Measurements from ENCODE around the gene SLC29A4.
"Not testable (repeated sequence)": the region's sequence is repeated elsewhere in the genome, so short reads cannot be mapped to it uniquely, and the experiment has no call there.

SLC29A4 gene

GRCh38 chr7:5323800-5324781, 41.3 kb downstream of the SLC29A4 start:
- DNase-seq (ENCODE audit: low read depth, low spot score): not testable (repeated sequence)

- no peak for DNase-seq (ENCODE audit: low read depth, low spot score)
Observed at GRCh38 chr7:5324961-5325360, 42.2 kb downstream of the SLC29A4 start.

GRCh38 chr7:5330288-5330687, 47.5 kb downstream of the SLC29A4 start:
- no peak for DNase-seq (ENCODE audit: low read depth, low spot score)

GRCh38 chr7:5332579-5332978, 49.8 kb downstream of the SLC29A4 start:
- no peak for DNase-seq (ENCODE audit: low read depth, low spot score)

GRCh38 chr7:5333121-5334045, 50.6 kb downstream of the SLC29A4 start:
- no peak for DNase-seq (ENCODE audit: low read depth, low spot score)

- no peak for DNase-seq (ENCODE audit: low read depth, low spot score)
Observed at GRCh38 chr7:5334671-5335070, 51.9 kb downstream of the SLC29A4 start.

- no peak for DNase-seq (ENCODE audit: low read depth, low spot score)
Observed at GRCh38 chr7:5337047-5337446, 54.3 kb downstream of the SLC29A4 start.

GRCh38 chr7:5339955-5340354, 57.2 kb downstream of the SLC29A4 start:
- no peak for DNase-seq (ENCODE audit: low read depth, low spot score)

GRCh38 chr7:5342631-5343030, 59.9 kb downstream of the SLC29A4 start:
- DNase-seq (ENCODE audit: low read depth, low spot score): no peak

GRCh38 chr7:5343884-5344283, 61.1 kb downstream of the SLC29A4 start:
- no peak for DNase-seq (ENCODE audit: low read depth, low spot score)

- no peak for DNase-seq (ENCODE audit: low read depth, low spot score)
Observed at GRCh38 chr7:5344342-5344741, 61.6 kb downstream of the SLC29A4 start.

GRCh38 chr7:5345171-5345570, 62.4 kb downstream of the SLC29A4 start:
- DNase-seq (ENCODE audit: low read depth, low spot score): no peak

GRCh38 chr7:5345671-5346070, 62.9 kb downstream of the SLC29A4 start:
- DNase-seq (ENCODE audit: low read depth, low spot score): no peak

- DNase-seq (ENCODE audit: low read depth, low spot score): no peak
Observed at GRCh38 chr7:5348134-5349004, 65.6 kb downstream of the SLC29A4 start.

- DNase-seq (ENCODE audit: low read depth, low spot score): no peak
Observed at GRCh38 chr7:5349005-5349380, 66.2 kb downstream of the SLC29A4 start.

GRCh38 chr7:5349437-5350173, 66.9 kb downstream of the SLC29A4 start:
- no peak for DNase-seq (ENCODE audit: low read depth, low spot score)

- no peak for DNase-seq (ENCODE audit: low read depth, low spot score)
Observed at GRCh38 chr7:5350174-5350463, 67.4 kb downstream of the SLC29A4 start.

GRCh38 chr7:5350600-5351385, 68.0 kb downstream of the SLC29A4 start:
- no peak for DNase-seq (ENCODE audit: low read depth, low spot score)

GRCh38 chr7:5351507-5352265, 68.9 kb downstream of the SLC29A4 start:
- DNase-seq (ENCODE audit: low read depth, low spot score): no peak
